ENCODE results near the gene PLA2G4F.

DNA sequence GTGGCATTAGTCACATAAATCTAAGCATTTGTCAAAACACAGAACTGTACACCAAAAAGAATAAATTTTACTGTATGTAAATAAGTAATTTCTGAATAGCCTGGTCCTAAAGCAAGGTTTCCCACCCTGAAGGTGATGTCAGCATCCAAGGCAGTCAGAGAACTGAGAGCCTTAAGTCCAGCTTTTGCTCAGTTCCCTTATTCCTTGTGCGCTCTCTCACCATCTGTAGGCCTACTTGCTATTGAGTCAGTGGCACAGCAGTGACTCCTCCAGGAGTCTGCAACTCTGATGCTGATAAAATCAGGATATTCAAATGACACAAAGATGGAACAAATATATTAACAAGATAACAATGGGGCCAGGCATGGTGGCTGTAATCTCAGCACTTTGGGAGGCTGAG, 29.4 kb upstream of the PLA2G4F start:
- TF ChIP-seq MXI1 (IDR thresholded peaks at IDR 0.05; ENCODE audit: low read depth, low read length) (no peak), ZZZ3 (IDR thresholded peaks at IDR 0.05; ENCODE audit: control insufficient read depth, insufficient read length, low read depth) (no peak), ETV6 (conservative IDR thresholded peaks at IDR 0.05 in 1 of 2, IDR thresholded peaks at IDR 0.05 in 1 of 2; ENCODE audit: borderline replicate concordance in 1 of 2, low read depth in 1 of 2) (no peak), FOS (IDR thresholded peaks at IDR 0.05; ENCODE audit: borderline replicate concordance, extremely low read depth, insufficient read length) (no peak), EZH2 (IDR thresholded peaks at IDR 0.05; ENCODE audit: borderline replicate concordance, control insufficient read depth, low read depth, low read length) (no peak), POLR2A (IDR thresholded peaks at IDR 0.05; ENCODE audit: low read depth, low read length) (no peak)
- TF ChIP-seq, protein P1, sequence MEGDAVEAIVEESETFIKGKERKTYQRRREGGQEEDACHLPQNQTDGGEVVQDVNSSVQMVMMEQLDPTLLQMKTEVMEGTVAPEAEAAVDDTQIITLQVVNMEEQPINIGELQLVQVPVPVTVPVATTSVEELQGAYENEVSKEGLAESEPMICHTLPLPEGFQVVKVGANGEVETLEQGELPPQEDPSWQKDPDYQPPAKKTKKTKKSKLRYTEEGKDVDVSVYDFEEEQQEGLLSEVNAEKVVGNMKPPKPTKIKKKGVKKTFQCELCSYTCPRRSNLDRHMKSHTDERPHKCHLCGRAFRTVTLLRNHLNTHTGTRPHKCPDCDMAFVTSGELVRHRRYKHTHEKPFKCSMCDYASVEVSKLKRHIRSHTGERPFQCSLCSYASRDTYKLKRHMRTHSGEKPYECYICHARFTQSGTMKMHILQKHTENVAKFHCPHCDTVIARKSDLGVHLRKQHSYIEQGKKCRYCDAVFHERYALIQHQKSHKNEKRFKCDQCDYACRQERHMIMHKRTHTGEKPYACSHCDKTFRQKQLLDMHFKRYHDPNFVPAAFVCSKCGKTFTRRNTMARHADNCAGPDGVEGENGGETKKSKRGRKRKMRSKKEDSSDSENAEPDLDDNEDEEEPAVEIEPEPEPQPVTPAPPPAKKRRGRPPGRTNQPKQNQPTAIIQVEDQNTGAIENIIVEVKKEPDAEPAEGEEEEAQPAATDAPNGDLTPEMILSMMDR (IDR thresholded peaks at IDR 0.05 in 2 of 3, conservative IDR thresholded peaks at IDR 0.05 in 1 of 3; ENCODE audit: control insufficient read depth in 2 of 3, extremely low read depth in 1 of 3, insufficient read depth in 1 of 3, low read depth in 3 of 3, low read length in 3 of 3): no peak
- TF ChIP-seq, protein P2, sequence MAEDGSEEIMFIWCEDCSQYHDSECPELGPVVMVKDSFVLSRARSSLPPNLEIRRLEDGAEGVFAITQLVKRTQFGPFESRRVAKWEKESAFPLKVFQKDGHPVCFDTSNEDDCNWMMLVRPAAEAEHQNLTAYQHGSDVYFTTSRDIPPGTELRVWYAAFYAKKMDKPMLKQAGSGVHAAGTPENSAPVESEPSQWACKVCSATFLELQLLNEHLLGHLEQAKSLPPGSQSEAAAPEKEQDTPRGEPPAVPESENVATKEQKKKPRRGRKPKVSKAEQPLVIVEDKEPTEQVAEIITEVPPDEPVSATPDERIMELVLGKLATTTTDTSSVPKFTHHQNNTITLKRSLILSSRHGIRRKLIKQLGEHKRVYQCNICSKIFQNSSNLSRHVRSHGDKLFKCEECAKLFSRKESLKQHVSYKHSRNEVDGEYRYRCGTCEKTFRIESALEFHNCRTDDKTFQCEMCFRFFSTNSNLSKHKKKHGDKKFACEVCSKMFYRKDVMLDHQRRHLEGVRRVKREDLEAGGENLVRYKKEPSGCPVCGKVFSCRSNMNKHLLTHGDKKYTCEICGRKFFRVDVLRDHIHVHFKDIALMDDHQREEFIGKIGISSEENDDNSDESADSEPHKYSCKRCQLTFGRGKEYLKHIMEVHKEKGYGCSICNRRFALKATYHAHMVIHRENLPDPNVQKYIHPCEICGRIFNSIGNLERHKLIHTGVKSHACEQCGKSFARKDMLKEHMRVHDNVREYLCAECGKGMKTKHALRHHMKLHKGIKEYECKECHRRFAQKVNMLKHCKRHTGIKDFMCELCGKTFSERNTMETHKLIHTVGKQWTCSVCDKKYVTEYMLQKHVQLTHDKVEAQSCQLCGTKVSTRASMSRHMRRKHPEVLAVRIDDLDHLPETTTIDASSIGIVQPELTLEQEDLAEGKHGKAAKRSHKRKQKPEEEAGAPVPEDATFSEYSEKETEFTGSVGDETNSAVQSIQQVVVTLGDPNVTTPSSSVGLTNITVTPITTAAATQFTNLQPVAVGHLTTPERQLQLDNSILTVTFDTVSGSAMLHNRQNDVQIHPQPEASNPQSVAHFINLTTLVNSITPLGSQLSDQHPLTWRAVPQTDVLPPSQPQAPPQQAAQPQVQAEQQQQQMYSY (CRISPR knock-in tag; IDR thresholded peaks at IDR 0.05): no peak
- TF ChIP-seq, protein P3, sequence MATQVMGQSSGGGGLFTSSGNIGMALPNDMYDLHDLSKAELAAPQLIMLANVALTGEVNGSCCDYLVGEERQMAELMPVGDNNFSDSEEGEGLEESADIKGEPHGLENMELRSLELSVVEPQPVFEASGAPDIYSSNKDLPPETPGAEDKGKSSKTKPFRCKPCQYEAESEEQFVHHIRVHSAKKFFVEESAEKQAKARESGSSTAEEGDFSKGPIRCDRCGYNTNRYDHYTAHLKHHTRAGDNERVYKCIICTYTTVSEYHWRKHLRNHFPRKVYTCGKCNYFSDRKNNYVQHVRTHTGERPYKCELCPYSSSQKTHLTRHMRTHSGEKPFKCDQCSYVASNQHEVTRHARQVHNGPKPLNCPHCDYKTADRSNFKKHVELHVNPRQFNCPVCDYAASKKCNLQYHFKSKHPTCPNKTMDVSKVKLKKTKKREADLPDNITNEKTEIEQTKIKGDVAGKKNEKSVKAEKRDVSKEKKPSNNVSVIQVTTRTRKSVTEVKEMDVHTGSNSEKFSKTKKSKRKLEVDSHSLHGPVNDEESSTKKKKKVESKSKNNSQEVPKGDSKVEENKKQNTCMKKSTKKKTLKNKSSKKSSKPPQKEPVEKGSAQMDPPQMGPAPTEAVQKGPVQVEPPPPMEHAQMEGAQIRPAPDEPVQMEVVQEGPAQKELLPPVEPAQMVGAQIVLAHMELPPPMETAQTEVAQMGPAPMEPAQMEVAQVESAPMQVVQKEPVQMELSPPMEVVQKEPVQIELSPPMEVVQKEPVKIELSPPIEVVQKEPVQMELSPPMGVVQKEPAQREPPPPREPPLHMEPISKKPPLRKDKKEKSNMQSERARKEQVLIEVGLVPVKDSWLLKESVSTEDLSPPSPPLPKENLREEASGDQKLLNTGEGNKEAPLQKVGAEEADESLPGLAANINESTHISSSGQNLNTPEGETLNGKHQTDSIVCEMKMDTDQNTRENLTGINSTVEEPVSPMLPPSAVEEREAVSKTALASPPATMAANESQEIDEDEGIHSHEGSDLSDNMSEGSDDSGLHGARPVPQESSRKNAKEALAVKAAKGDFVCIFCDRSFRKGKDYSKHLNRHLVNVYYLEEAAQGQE (IDR thresholded peaks at IDR 0.05; ENCODE audit: low read depth, low read length): no peak

Measured in GM12878 (cell line).